ENCODE measurements around the gene ABCB1. TPM values are rescaled to one million over a fixed set of nuclear protein-coding genes. Genes with fewer than 3 reads are reported as not detected.

Gene ABCB1
- total RNA-seq, 6 experiments from 2014 or later: 29.4 to 68.5 (median 51.0) TPM

- Histone ChIP-seq H3K9me3 (no peaks in the 10 kb centered on the region), H3K4me1 (peaks cover 0 to 45% (median 22%) of the 10 kb centered on the region in 4 donors), H3K4me3 (no peak overlapping the region), H3K27ac (peak overlapping the region in 2 of 3 donors; percentile 32 to 75), H3K36me3 (no peaks in the 10 kb centered on the region), H3K27me3 (no peaks in the 10 kb centered on the region)
- ATAC-seq: peak; percentile 56 to 75 (median 68)
- intact Hi-C loops (cut with DNase I): no loop called here
- 32% methylated on average over 3 of the region's 3 CpGs for WGBS (ENCODE audit: insufficient coverage, low coverage, low lambda C conversion rate, missing lambda C conversion rate)
- TF ChIP-seq POLR2A (IDR thresholded peaks at IDR 0.05) (no peak), CTCF (IDR thresholded peaks at IDR 0.05) (no peak)
- DNase-seq: peak in 2 of 3 donors; percentile 57 to 73
Observed at GRCh38 chr7:87499494-87499893, 101.2 kb downstream of the ABCB1 start.

- H3K4me3 ChIP-seq: no peak overlapping the region
- H3K36me3 ChIP-seq: no peaks in the 10 kb centered on the region
- H3K4me1 ChIP-seq: peaks cover 0 to 45% (median 22%) of the 10 kb centered on the region in 4 donors
- no peak for TF ChIP-seq POLR2A (IDR thresholded peaks at IDR 0.05)
- TF ChIP-seq CTCF (IDR thresholded peaks at IDR 0.05): no peak
- WGBS (ENCODE audit: insufficient coverage, low coverage, low lambda C conversion rate, missing lambda C conversion rate): 71% methylated on average over 1 of the region's 1 CpG
- no peaks in the 10 kb centered on the region for H3K27me3 ChIP-seq
- DNase-seq: no peak
- intact Hi-C loops (cut with DNase I): no loop called here
- no peaks in the 10 kb centered on the region for H3K9me3 ChIP-seq
- H3K27ac ChIP-seq: peak overlapping the region in 2 of 3 donors; percentile 55 to 75
- ATAC-seq: no peak
Observed at GRCh38 chr7:87498893-87499292, 101.8 kb downstream of the ABCB1 start.

GRCh38 chr7:87497482-87497881, 103.2 kb downstream of the ABCB1 start:
- intact Hi-C loops (cut with DNase I): no loop called here
- Histone ChIP-seq H3K4me3 (no peak overlapping the region), H3K36me3 (no peaks in the 10 kb centered on the region), H3K27ac (peak overlapping the region; percentile 55 to 75 (median 57)), H3K4me1 (peaks cover 0 to 45% (median 22%) of the 10 kb centered on the region in 4 donors), H3K27me3 (no peaks in the 10 kb centered on the region), H3K9me3 (no peaks in the 10 kb centered on the region)
- ATAC-seq (peak; percentile 72 to 86 (median 78)), DNase-seq (peak in 1 of 3 donors; percentile 71)
- TF ChIP-seq CTCF (IDR thresholded peaks at IDR 0.05) (no peak), POLR2A (IDR thresholded peaks at IDR 0.05) (peak; percentile 58)
- 40% methylated on average over 3 of the region's 3 CpGs for WGBS (ENCODE audit: insufficient coverage, low coverage, low lambda C conversion rate, missing lambda C conversion rate)

- TF ChIP-seq CTCF (IDR thresholded peaks at IDR 0.05) (no peak), POLR2A (IDR thresholded peaks at IDR 0.05) (no peak)
- ATAC-seq (peak; percentile 35 to 69 (median 55)), DNase-seq (no peak)
- intact Hi-C loops (cut with DNase I): no loop called here
- H3K27me3 ChIP-seq: no peaks in the 10 kb centered on the region
- H3K36me3 ChIP-seq: no peaks in the 10 kb centered on the region
- H3K9me3 ChIP-seq: no peaks in the 10 kb centered on the region
- 33% methylated on average over 5 of the region's 5 CpGs for WGBS (ENCODE audit: insufficient coverage, low coverage, low lambda C conversion rate, missing lambda C conversion rate)
- H3K4me1 ChIP-seq: peaks cover 0 to 45% (median 22%) of the 10 kb centered on the region in 4 donors
- H3K4me3 ChIP-seq: no peak overlapping the region
- H3K27ac ChIP-seq: peak overlapping the region; percentile 2 to 75 (median 28)
Observed at GRCh38 chr7:87495366-87495765, 105.3 kb downstream of the ABCB1 start.

GRCh38 chr7:87494454-87494853, 106.2 kb downstream of the ABCB1 start:
- no peak for DNase-seq
- Histone ChIP-seq H3K9me3 (no peaks in the 10 kb centered on the region), H3K4me3 (no peak overlapping the region), H3K36me3 (no peaks in the 10 kb centered on the region), H3K27ac (no peak overlapping the region), H3K4me1 (peaks cover 0 to 38% (median 19%) of the 10 kb centered on the region in 4 donors), H3K27me3 (no peaks in the 10 kb centered on the region)
- 87% methylated on average over 1 of the region's 1 CpG for WGBS (ENCODE audit: insufficient coverage, low coverage, low lambda C conversion rate, missing lambda C conversion rate)
- ATAC-seq: no peak
- TF ChIP-seq CTCF (IDR thresholded peaks at IDR 0.05): no peak
- no peak for TF ChIP-seq POLR2A (IDR thresholded peaks at IDR 0.05)
- intact Hi-C loops (cut with DNase I): no loop called here
